NB4 (cell line): ENCODE measurements around the gene ERFL.
A peak's percentile ranks its signal among the peaks of the same experiment; 100 is the strongest.

Experiments used
- DNase-seq: peaks from one replicate; pipeline ENCODE4 v3.0.0; 2010; ENCODE audit warnings: low read depth
- H3K4me3 ChIP-seq: one replicate; pipeline ENCODE4 v1.5.1; 2011; ENCODE audit warnings: mild to moderate bottlenecking, low read depth, low read length, moderate library complexity
- MYC ChIP-seq: IDR thresholded peaks from 2 replicates; pipeline ENCODE4 v1.6.1; 2011; ENCODE audit warnings: low read depth, low read length
- POLR2A ChIP-seq: IDR thresholded peaks from 2 replicates; pipeline ENCODE4 v1.6.1; 2011; ENCODE audit warnings: mild to moderate bottlenecking; ENCODE audit not compliant: insufficient read length; ENCODE audit errors: extremely low read depth
- TF ChIP-seq, protein P1 (sequence below): IDR thresholded peaks from one replicate; pipeline ENCODE4 v1.5.1; 2012; ENCODE audit warnings: low read depth, low read length
- TF ChIP-seq, protein P2 (sequence below): IDR thresholded peaks from 2 replicates; pipeline ENCODE4 v1.6.1; 2011; ENCODE audit warnings: low read depth, low read length

Gene ERFL

DNA sequence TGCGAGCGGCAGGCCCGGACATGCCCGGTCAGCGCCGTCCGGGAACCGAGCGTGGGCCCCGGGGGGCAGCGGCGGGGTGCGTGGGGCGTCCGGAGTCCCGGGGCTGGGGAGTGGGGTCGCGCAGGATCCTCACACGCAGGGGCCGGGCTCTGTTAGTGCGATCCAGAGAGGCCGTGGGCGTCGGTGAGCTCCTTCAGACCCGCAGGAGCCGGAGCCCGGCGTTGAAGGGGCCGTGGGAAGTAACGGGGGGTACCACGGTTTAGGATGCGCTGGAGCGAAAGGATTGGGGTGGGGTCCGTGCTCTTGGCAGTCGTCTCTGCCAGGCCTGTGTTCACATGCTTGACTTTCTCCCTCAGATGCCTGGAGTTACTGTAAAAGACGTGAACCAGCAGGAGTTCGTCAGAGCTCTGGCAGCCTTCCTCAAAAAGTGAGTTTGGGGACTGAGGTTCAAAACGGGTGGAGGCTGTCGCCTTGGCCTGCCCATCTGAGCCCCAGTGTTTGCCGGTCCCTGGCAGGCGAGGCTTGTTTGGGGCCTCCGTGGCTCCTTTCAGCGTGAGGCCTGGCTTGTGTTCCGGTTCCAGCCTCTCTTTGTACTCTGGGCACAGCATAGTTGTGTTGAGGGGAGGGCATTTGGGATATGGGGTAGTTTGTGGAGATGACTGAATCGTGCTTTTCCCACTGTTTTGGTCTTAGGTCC is 67.7 kb downstream of the ERFL start:
- TF ChIP-seq POLR2A (no peak), MYC (no peak)
- TF ChIP-seq, protein P1, sequence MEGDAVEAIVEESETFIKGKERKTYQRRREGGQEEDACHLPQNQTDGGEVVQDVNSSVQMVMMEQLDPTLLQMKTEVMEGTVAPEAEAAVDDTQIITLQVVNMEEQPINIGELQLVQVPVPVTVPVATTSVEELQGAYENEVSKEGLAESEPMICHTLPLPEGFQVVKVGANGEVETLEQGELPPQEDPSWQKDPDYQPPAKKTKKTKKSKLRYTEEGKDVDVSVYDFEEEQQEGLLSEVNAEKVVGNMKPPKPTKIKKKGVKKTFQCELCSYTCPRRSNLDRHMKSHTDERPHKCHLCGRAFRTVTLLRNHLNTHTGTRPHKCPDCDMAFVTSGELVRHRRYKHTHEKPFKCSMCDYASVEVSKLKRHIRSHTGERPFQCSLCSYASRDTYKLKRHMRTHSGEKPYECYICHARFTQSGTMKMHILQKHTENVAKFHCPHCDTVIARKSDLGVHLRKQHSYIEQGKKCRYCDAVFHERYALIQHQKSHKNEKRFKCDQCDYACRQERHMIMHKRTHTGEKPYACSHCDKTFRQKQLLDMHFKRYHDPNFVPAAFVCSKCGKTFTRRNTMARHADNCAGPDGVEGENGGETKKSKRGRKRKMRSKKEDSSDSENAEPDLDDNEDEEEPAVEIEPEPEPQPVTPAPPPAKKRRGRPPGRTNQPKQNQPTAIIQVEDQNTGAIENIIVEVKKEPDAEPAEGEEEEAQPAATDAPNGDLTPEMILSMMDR, result no peak
- TF ChIP-seq, protein P2, sequence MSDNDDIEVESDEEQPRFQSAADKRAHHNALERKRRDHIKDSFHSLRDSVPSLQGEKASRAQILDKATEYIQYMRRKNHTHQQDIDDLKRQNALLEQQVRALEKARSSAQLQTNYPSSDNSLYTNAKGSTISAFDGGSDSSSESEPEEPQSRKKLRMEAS, result no peak
- peak overlapping the region; percentile 97 for H3K4me3 ChIP-seq
- DNase-seq, result no peak

DNA sequence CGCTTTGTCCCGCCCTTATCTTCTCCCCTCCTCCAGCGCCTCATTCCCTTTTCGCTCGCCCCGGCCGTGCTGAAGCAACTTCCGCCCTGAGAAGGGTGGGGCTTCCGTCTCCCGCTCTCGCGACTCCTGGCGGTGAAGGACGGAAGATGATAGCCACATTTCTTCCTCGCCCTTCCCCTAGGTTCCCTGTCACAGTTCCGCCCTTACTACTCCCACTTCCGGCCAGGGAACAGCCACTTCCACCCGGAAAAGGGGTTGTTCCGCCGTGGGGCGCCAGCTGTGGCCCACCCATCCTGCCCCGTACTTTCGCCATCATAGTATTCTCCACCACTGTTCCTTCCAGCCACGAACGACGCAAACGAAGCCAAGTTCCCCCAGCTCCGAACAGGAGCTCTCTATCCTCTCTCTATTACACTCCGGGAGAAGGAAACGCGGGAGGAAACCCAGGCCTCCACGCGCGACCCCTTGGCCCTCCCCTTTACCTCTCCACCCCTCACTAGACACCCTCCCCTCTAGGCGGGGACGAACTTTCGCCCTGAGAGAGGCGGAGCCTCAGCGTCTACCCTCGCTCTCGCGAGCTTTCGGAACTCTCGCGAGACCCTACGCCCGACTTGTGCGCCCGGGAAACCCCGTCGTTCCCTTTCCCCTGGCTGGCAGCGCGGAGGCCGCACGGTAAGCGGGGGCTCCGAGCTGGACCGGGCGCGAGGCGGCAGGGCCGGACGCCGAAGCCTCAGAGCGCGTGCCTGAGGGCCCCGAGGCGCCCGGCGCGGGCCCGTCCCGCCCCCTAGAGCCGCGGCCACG is 68.4 kb downstream of the ERFL start, which contains the start of gene RPS19:
Gene RPS19 (plus strand): TSS at position 638 of the 801 bp plus-strand sequence. CDS start 520 bp downstream, outside the sequence.
- peak within 1 kb of the TSS; percentile 97 for H3K4me3 ChIP-seq
- DNase-seq, result peak; percentile 95

DNA sequence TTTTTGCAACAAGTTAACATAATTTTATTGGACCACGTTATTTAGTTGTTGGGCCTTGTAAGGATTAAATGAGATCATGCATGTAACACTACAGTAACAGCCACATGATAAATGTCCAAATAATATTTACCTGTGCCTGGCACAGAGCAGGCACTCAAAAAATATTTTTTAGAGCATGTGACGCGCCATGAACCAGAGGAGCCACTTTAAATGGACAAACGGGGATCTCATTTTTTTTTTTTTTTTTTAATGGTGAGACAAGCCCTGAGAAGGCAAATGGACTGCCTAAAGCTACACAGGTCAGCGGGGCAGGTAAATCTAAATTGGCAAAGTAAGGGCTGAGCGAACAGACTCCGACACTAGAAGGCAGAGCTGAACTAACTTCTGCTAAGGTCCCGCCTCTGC is 69.0 kb downstream of the ERFL start:
- H3K4me3 ChIP-seq, result peak overlapping the region; percentile 44
- DNase-seq, result no peak
- TF ChIP-seq, protein P2, result no peak
- TF ChIP-seq MYC, result no peak
- TF ChIP-seq, protein P1, result no peak
- TF ChIP-seq POLR2A, result no peak

More for the DNA sequence above, 68.4 kb downstream of the ERFL start, which contains the start of gene RPS19:
- TF ChIP-seq, protein P2, result peak; percentile 62
- TF ChIP-seq POLR2A (peak; percentile 63), MYC (peak; percentile 76)
- TF ChIP-seq, protein P1, result peak; percentile 5
